Neural cell (in vitro differentiated cells): ENCODE measurements around the gene SLIT3.

Experiments
- EP300 ChIP-seq: fragments of 450-650 bp; conservative IDR thresholded peaks from 2 replicates; pipeline ENCODE4 v1.6.1; 2014; ENCODE audit warnings: antibody characterized with exemption, mild to moderate bottlenecking, moderate library complexity; ENCODE audit not compliant: poor library complexity, severe bottlenecking
- EZH2 ChIP-seq: fragments of 200-600, 300-800 bp; shearing (Covaris generic), sonication (generic); IDR thresholded peaks from 2 replicates; pipeline ENCODE4 v1.6.1; 2014; ENCODE audit warnings: antibody characterized with exemption, low read length, borderline replicate concordance, mild to moderate bottlenecking; ENCODE audit not compliant: insufficient read depth, poor library complexity, severe bottlenecking
- MXI1 ChIP-seq: fragments of 450-650 bp; conservative IDR thresholded peaks from 2 replicates; pipeline ENCODE4 v1.6.1; 2014; ENCODE audit warnings: antibody characterized with exemption, mild to moderate bottlenecking; ENCODE audit not compliant: poor library complexity, severe bottlenecking
- POLR2AphosphoS5 ChIP-seq: IDR thresholded peaks from 2 replicates; pipeline ENCODE4 v1.6.1; 2012
- RAD21 ChIP-seq: fragments of 450-650 bp; conservative IDR thresholded peaks from 2 replicates; pipeline ENCODE4 v1.6.1; 2014; ENCODE audit warnings: antibody characterized with exemption, mild to moderate bottlenecking, moderate library complexity
- SMC3 ChIP-seq: fragments of 450-650 bp; conservative IDR thresholded peaks from 2 replicates; pipeline ENCODE4 v1.6.1; 2014; ENCODE audit warnings: antibody characterized with exemption, mild to moderate bottlenecking, moderate library complexity; ENCODE audit not compliant: poor library complexity
- TAF1 ChIP-seq: IDR thresholded peaks from 2 replicates; pipeline ENCODE4 v1.6.1; 2012; ENCODE audit warnings: low read depth
- TF ChIP-seq, protein P1 (sequence below): fragments of 450-650 bp; IDR thresholded peaks from 2 replicates; pipeline ENCODE4 v1.5.1; 2014; ENCODE audit warnings: antibody characterized with exemption, mild to moderate bottlenecking, moderate library complexity; ENCODE audit not compliant: poor library complexity, severe bottlenecking

GRCh38 chr5:168883991-168884390 is 416.9 kb downstream of the SLIT3 start:
- TF ChIP-seq, protein P1, sequence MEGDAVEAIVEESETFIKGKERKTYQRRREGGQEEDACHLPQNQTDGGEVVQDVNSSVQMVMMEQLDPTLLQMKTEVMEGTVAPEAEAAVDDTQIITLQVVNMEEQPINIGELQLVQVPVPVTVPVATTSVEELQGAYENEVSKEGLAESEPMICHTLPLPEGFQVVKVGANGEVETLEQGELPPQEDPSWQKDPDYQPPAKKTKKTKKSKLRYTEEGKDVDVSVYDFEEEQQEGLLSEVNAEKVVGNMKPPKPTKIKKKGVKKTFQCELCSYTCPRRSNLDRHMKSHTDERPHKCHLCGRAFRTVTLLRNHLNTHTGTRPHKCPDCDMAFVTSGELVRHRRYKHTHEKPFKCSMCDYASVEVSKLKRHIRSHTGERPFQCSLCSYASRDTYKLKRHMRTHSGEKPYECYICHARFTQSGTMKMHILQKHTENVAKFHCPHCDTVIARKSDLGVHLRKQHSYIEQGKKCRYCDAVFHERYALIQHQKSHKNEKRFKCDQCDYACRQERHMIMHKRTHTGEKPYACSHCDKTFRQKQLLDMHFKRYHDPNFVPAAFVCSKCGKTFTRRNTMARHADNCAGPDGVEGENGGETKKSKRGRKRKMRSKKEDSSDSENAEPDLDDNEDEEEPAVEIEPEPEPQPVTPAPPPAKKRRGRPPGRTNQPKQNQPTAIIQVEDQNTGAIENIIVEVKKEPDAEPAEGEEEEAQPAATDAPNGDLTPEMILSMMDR = no peak
- no peak for TF ChIP-seq MXI1
- no peak for TF ChIP-seq EP300
- no peak for TF ChIP-seq SMC3
- TF ChIP-seq POLR2AphosphoS5 = no peak
- no peak for TF ChIP-seq RAD21
- TF ChIP-seq EZH2 = no peak
- no peak for TF ChIP-seq TAF1
